Stimulated activated naive CD4-positive, alpha-beta T cell treated with Interleukin-2 at 50 U/mL for 16 hours (primary cell): Measurements from ENCODE around the gene RNF213.
"Not testable (repeated sequence)": the region's sequence is repeated elsewhere in the genome, so short reads cannot be mapped to it uniquely, and the experiment has no call there.

Experiments used
- DNase-seq: peaks from one replicate; lab custom pipeline; 2025; lab: John Stamatoyannopoulos, UW

Gene RNF213

GRCh38 chr17:80295146-80295545, 34.5 kb downstream of the RNF213 start:
- no peak for DNase-seq

GRCh38 chr17:80295559-80295958, 34.9 kb downstream of the RNF213 start:
- DNase-seq: no peak

- no peak for DNase-seq
These were observed 35.6 kb downstream of the RNF213 start for GRCh38 chr17:80296221-80296620.

- no peak for DNase-seq
These were observed 37.4 kb downstream of the RNF213 start for GRCh38 chr17:80297996-80298560.

GRCh38 chr17:80299350-80300100, 38.9 kb downstream of the RNF213 start:
- DNase-seq: not testable (repeated sequence)

- not testable (repeated sequence) for DNase-seq
These were observed 40.1 kb downstream of the RNF213 start for GRCh38 chr17:80300756-80301155.

- no peak for DNase-seq
These were observed 43.2 kb downstream of the RNF213 start for GRCh38 chr17:80303824-80304223.

GRCh38 chr17:80307994-80308691, 47.5 kb downstream of the RNF213 start:
- DNase-seq: no peak

GRCh38 chr17:80308692-80309517, 48.3 kb downstream of the RNF213 start:
- no peak for DNase-seq

GRCh38 chr17:80311216-80311827, 50.7 kb downstream of the RNF213 start:
- no peak for DNase-seq

GRCh38 chr17:80312621-80313135, 52.0 kb downstream of the RNF213 start:
- DNase-seq: no peak

- DNase-seq: no peak
These were observed 52.6 kb downstream of the RNF213 start for GRCh38 chr17:80313160-80313829.

- DNase-seq: not testable (repeated sequence)
These were observed 53.3 kb downstream of the RNF213 start for GRCh38 chr17:80313946-80314345.

GRCh38 chr17:80315517-80316182, 55.0 kb downstream of the RNF213 start:
- no peak for DNase-seq

GRCh38 chr17:80316431-80316830, 55.8 kb downstream of the RNF213 start:
- no peak for DNase-seq

- DNase-seq: no peak
These were observed 56.5 kb downstream of the RNF213 start for GRCh38 chr17:80316927-80317705.

GRCh38 chr17:80317706-80317980, 57.0 kb downstream of the RNF213 start:
- DNase-seq: no peak

GRCh38 chr17:80318166-80318565, 57.5 kb downstream of the RNF213 start:
- no peak for DNase-seq

- DNase-seq: no peak
These were observed 58.8 kb downstream of the RNF213 start for GRCh38 chr17:80319262-80319998.
